Mammary epithelial cell (primary cell): Measurements from ENCODE around the gene SLC36A2.

Experiments
- CTCF ChIP-seq, 2 donors: IDR thresholded peaks in 1 of 2; conservative IDR thresholded peaks in 1 of 2; 2 replicates each; pipeline ENCODE4 v1.5.1; 2011 to 2012; ENCODE audit warnings: inconsistent platforms in 2 of 2, low read length in 2 of 2, mild to moderate bottlenecking in 2 of 2, control low read depth in 1 of 2, low read depth in 1 of 2; ENCODE audit not compliant: insufficient read depth in 1 of 2; ENCODE audit errors: extremely low read depth in 1 of 2
- EZH2 ChIP-seq: IDR thresholded peaks from 2 replicates; pipeline ENCODE4 v1.6.1; 2012; ENCODE audit warnings: low read length, inconsistent platforms, borderline replicate concordance

- no peak for TF ChIP-seq CTCF (conservative IDR thresholded peaks at IDR 0.05 in 1 of 2, IDR thresholded peaks at IDR 0.05 in 1 of 2; ENCODE audit: extremely low read depth in 1 of 2, insufficient read depth in 1 of 2, low read depth in 1 of 2, low read length in 2 of 2)
- TF ChIP-seq EZH2 = no peak
Observed at GRCh38 chr5:151296974-151297373, 50.4 kb downstream of the SLC36A2 start.
